Upper lobe of left lung (tissue), 6 donors: ENCODE results near the gene COL6A3. TPM values are rescaled to one million over a fixed set of nuclear protein-coding genes. Genes with fewer than 3 reads are reported as not detected.
"Not testable (repeated sequence)": the region's sequence is repeated elsewhere in the genome, so short reads cannot be mapped to it uniquely, and the experiment has no call there.

Source experiments
- ATAC-seq, 2 donors: fragments of 200-7000 bp; cut with Tn5 transposase; one replicate each; pipeline ENCODE4 v1.9.1; 2022; ENCODE audit warnings: mild to moderate bottlenecking in 2 of 2, moderate library complexity in 2 of 2; ENCODE audit not compliant: low FRiP score in 2 of 2
- DNase-seq, 2 donors: peaks; one replicate each; pipeline ENCODE4 v3.0.0-alpha.2; 2019 to 2020
- H3K27ac ChIP-seq, 4 donors: fragments of 200-600 bp; sonication (generic); one replicate each; pipeline ENCODE4 v1.5.1; 2016 to 2019
- H3K27me3 ChIP-seq, 4 donors: fragments of 200-600 bp; sonication (generic); one replicate each; pipeline ENCODE4 v1.5.1; 2017 to 2019
- H3K36me3 ChIP-seq, 4 donors: fragments of 200-600 bp; sonication (generic); one replicate each; pipeline ENCODE4 v1.5.1; 2016 to 2019
- H3K4me1 ChIP-seq, 4 donors: fragments of 200-600 bp; sonication (generic); one replicate each; pipeline ENCODE4 v1.5.1; 2018 to 2019
- H3K4me3 ChIP-seq, 4 donors: fragments of 200-600 bp; sonication (generic); one replicate each; pipeline ENCODE4 v1.5.1; 2017 to 2019; ENCODE audit warnings: mild to moderate bottlenecking in 2 of 4, moderate library complexity in 1 of 4
- H3K9me3 ChIP-seq, 4 donors: fragments of 200-600 bp; sonication (generic); one replicate each; pipeline ENCODE4 v1.5.1; 2018 to 2019
- CTCF ChIP-seq, 6 experiments: fragments of 450-650 bp in 4 of 6; fragments of 200-600 bp in 2 of 6; sonication (generic) in 2 of 6; IDR thresholded peaks; one replicate each; pipeline ENCODE4 v1.5.1; 2016 to 2019; ENCODE audit warnings: antibody characterized with exemption in 6 of 6
- EP300 ChIP-seq, 4 donors: sonication (generic); formaldehyde crosslinking; IDR thresholded peaks; one replicate each; pipeline ENCODE4 v1.5.1; 2017; ENCODE audit warnings: antibody characterized with exemption in 4 of 4, control low read depth in 2 of 4
- POLR2A ChIP-seq, 4 donors: fragments of 450-650 bp; IDR thresholded peaks; one replicate each; pipeline ENCODE4 v1.5.1; 2016 to 2017; ENCODE audit warnings: antibody characterized with exemption in 4 of 4, mild to moderate bottlenecking in 2 of 4
- POLR2AphosphoS5 ChIP-seq, 2 donors: sonication (generic); formaldehyde crosslinking; IDR thresholded peaks; one replicate each; pipeline ENCODE4 v1.5.1; 2017; ENCODE audit warnings: antibody characterized with exemption in 2 of 2
- WGBS, 2 donors: methylation state at CpG; one replicate each; pipeline ENCODE4 v1.1.5; 2017 to 2018; 5-methylcytosine and 5-hydroxymethylcytosine counted together
- total RNA-seq, 6 donors: library from RNA; depleted of rRNA in 4 of 6; stranded (reverse); fragments of >200 nt in 4 of 6; gene quantifications; one replicate each; pipeline versions ENCODE4 v1.1.0 to v1.2.1, GENCODE V29; 2016 to 2021
- donor health status: DM: no; HTN: no; CAD: no; lungs with moderate emphysema.
- donor health status: DM: no; HTN: yes; CAD: no; lungs with severe emphysema.

COL6A3 gene
- total RNA-seq, 6 donors from 2014 or later: 34.4 to 199 (median 71.9) TPM

DNA sequence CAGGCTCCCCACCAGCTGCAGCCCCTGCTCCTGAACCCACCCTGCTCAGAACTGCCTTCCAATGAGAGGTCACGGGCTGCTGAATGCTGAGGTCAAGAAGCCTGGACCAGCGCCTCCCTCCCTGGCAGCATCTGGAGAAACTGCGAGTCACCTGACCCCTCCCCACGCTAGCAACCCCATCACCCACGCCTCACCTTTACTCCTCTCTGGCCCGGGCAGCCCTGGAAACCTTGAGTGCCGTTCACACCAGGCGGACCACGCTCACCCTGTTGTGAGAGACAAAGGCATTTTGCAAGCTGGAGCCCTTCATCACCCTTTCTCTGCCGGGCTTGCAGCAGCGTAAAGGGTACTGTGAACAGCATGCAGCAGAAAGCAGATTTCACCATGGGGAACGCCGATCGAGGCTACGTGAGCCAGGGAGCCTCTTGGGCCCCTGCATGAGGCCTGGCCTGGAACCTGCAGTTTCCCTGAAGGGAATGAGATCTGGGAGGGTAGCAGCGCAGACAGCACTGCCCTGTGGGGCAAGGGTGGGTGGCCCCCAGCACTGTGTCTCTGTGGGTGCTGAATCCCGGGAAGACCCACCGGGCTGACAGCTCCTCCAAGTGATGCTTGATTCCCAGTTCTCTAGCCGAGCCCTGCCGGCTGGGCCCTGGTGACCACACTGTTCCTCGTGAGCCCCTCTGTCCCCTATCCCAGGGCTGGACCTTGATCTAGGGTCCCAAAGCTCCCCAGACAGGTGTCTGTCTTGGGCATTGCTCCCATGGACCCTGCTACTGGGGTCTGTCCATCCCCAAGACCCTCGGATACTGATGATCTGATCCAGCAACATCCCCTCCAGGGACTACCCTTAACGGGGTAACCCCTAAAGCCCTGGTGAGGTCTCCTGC is 53.8 kb downstream of the COL6A3 start:
- no peak for TF ChIP-seq POLR2A (IDR thresholded peaks at IDR 0.05)
- Histone ChIP-seq H3K27me3 (no peaks in the 10 kb centered on the region), H3K4me3 (no peak overlapping the region), H3K27ac (peak overlapping the region; percentile 9 to 49 (median 28)), H3K36me3 (peaks cover 0 to 12% (median 0%) of the 10 kb centered on the region in 4 donors), H3K4me1 (no peaks in the 10 kb centered on the region), H3K9me3 (no peaks in the 10 kb centered on the region)
- WGBS, 2 donors: 74% methylated on average over 15 to 23 of the region's 23 CpGs
- DNase-seq (no peak), ATAC-seq (peak in 1 of 2 donors; percentile 16)

GRCh38 chr2:237359518-237359840 is 54.5 kb downstream of the COL6A3 start:
- no peak for ATAC-seq
- peaks cover 0 to 12% (median 0%) of the 10 kb centered on the region in 4 donors for H3K36me3 ChIP-seq

DNA sequence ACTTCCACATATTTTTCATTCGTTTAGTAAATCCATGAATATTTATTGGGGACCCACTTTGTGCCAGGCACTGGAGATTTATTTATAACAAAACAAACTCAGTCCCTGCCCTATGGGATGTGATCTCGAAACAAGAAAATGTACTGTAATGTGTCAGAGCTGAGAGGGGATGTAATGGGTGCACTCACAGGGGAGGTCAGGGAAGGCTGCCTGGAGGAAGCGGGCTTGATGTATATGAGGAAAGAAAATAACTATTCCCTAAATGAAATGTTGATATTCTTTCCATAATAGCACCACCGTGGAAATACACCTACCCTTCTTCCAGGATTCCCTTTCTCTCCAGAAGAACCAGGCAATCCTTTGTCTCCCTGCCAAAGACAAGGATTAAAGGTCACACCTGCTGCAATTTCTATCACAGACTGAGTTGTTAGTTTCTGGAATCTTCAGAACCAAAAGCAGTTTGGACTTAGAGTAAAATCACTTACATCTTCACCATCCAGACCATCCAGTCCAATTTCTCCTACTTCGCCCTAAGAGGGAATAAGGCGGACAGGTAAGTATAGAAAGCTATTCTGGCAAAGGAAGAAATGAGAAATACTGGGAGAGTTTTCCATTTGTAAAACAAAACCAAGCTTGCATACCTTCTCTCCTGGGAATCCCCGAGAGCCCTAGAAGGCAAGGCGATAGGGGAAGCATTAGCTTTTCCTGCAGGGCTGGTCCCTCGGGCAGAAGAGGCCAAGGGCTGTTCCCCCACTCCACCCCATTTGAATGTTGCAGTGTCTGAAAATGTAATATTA is 55.0 kb downstream of the COL6A3 start:
- Histone ChIP-seq H3K9me3 (no peaks in the 10 kb centered on the region), H3K27me3 (no peaks in the 10 kb centered on the region), H3K4me1 (no peaks in the 10 kb centered on the region), H3K36me3 (peaks cover 0 to 12% (median 0%) of the 10 kb centered on the region in 4 donors), H3K27ac (no peak overlapping the region), H3K4me3 (no peak overlapping the region)
- ATAC-seq: no peak
- TF ChIP-seq EP300 (IDR thresholded peaks at IDR 0.05) (no peak), CTCF (IDR thresholded peaks at IDR 0.05) (no peak), POLR2AphosphoS5 (IDR thresholded peaks at IDR 0.05) (no peak), POLR2A (IDR thresholded peaks at IDR 0.05) (no peak)
- WGBS, 2 donors: 67 to 79% methylated on average over 9 of the region's 9 CpGs
- no peak for DNase-seq

More at GRCh38 chr2:237359518-237359840, 54.5 kb downstream of the COL6A3 start:
- no peaks in the 10 kb centered on the region for H3K4me1 ChIP-seq
- peak overlapping the region in 3 of 4 donors; percentile 9 to 49 (median 44) for H3K27ac ChIP-seq
- H3K4me3 ChIP-seq: no peak overlapping the region
- H3K9me3 ChIP-seq: no peaks in the 10 kb centered on the region
- H3K27me3 ChIP-seq: no peaks in the 10 kb centered on the region
- 77 to 85% methylated on average over 8 of the region's 8 CpGs for WGBS, 2 donors
- DNase-seq: no peak
- no peak for TF ChIP-seq EP300 (IDR thresholded peaks at IDR 0.05)
- no peak for TF ChIP-seq CTCF (IDR thresholded peaks at IDR 0.05)
- no peak for TF ChIP-seq POLR2AphosphoS5 (IDR thresholded peaks at IDR 0.05)
- TF ChIP-seq POLR2A (IDR thresholded peaks at IDR 0.05): no peak

- WGBS, 2 donors: 96 to 98% methylated on average over 5 of the region's 5 CpGs
- Histone ChIP-seq H3K4me3 (no peak overlapping the region), H3K9me3 (no peaks in the 10 kb centered on the region), H3K27ac (no peak overlapping the region), H3K27me3 (no peaks in the 10 kb centered on the region), H3K4me1 (no peaks in the 10 kb centered on the region), H3K36me3 (peaks cover 0 to 10% (median 0%) of the 10 kb centered on the region in 4 donors)
- DNase-seq (no peak), ATAC-seq (no peak)
- TF ChIP-seq EP300 (IDR thresholded peaks at IDR 0.05): no peak
- TF ChIP-seq POLR2AphosphoS5 (IDR thresholded peaks at IDR 0.05): no peak
- TF ChIP-seq CTCF (IDR thresholded peaks at IDR 0.05): no peak
- no peak for TF ChIP-seq POLR2A (IDR thresholded peaks at IDR 0.05)
Measured at GRCh38 chr2:237355701-237356100, 58.3 kb downstream of the COL6A3 start.

- no peak overlapping the region for H3K4me3 ChIP-seq
- H3K9me3 ChIP-seq: no peaks in the 10 kb centered on the region
- no peak overlapping the region for H3K27ac ChIP-seq
- ATAC-seq: peak in 1 of 2 donors; percentile 26
- H3K27me3 ChIP-seq: no peaks in the 10 kb centered on the region
- H3K4me1 ChIP-seq: no peaks in the 10 kb centered on the region
- peaks cover 0 to 5% (median 0%) of the 10 kb centered on the region in 4 donors for H3K36me3 ChIP-seq
- no peak for TF ChIP-seq POLR2A (IDR thresholded peaks at IDR 0.05)
- no peak for TF ChIP-seq POLR2AphosphoS5 (IDR thresholded peaks at IDR 0.05)
- TF ChIP-seq CTCF (IDR thresholded peaks at IDR 0.05): no peak
- no peak for DNase-seq
- 63 to 83% methylated on average over 5 to 8 of the region's 8 CpGs for WGBS, 2 donors
Measured at GRCh38 chr2:237354892-237355291, 59.1 kb downstream of the COL6A3 start.

- 86 to 88% methylated on average over 6 of the region's 6 CpGs for WGBS, 2 donors
- H3K27me3 ChIP-seq, ATAC-seq, H3K36me3 ChIP-seq, H3K9me3 ChIP-seq, H3K4me3 ChIP-seq, H3K27ac ChIP-seq, DNase-seq, H3K4me1 ChIP-seq: not testable (repeated sequence)
Measured at GRCh38 chr2:237354172-237354571, 59.8 kb downstream of the COL6A3 start.
